A549 (cell line): ENCODE results near the gene CYFIP2. TPM values are rescaled to one million over a fixed set of nuclear protein-coding genes. Genes with fewer than 3 reads are reported as not detected.

ENCODE experiments used
- ATAC-seq, 2 experiments: fragments of 200-7000 bp in 1 of 2; fragments of >200 bp in 1 of 2; cut with Nextera tagmentation in 1 of 2; cut with Tn5 transposase in 1 of 2; 3 replicates each; pipeline versions ENCODE4 v1.8.0 to v1.9.1; 2018 to 2020; ENCODE audit warnings: mild to moderate bottlenecking in 1 of 2, moderate library complexity in 1 of 2
- CTCF ChIA-PET: fragments of 300-600 bp; sonication (Branson Sonifier 250); formaldehyde crosslinking; extraction: SDS; loops from one replicate; lab custom pipeline; 2021; ENCODE audit warnings: antibody characterized with exemption, inconsistent platforms; lab: Yijun Ruan, JAX
- POLR2A ChIA-PET: fragments of 350-600 bp; formaldehyde crosslinking; extraction: SDS; loops from one replicate; lab custom pipeline; 2021; ENCODE audit warnings: antibody characterized with exemption, inconsistent platforms; lab: Yijun Ruan, JAX
- DNase-seq, 2 experiments: peaks; one replicate each; pipeline versions ENCODE4 v3.0.0 to v3.0.0-alpha.2; 2011 to 2016; ENCODE audit warnings: low read depth in 1 of 2, low spot score in 1 of 2
- FAIRE-seq: peaks from 2 replicates; lab custom pipeline; 2011; peaks lifted over from hg19 to GRCh38; lab: Jason Lieb, UNC
- H3K27ac ChIP-seq, 2 experiments: fragments of >200 bp; sonication (Bioruptor Twin); formaldehyde crosslinking; 3 replicates each; pipeline ENCODE4 v1.5.1; 2016 to 2017
- H3K4me1 ChIP-seq: fragments of >200 bp; sonication (Bioruptor Twin); formaldehyde crosslinking; 3 replicates; pipeline ENCODE4 v1.6.1; 2016
- H3K4me2 ChIP-seq: fragments of >200 bp; sonication (Bioruptor Twin); formaldehyde crosslinking; 3 replicates; pipeline ENCODE4 v1.6.1; 2016
- H3K4me3 ChIP-seq: fragments of >200 bp; sonication (Bioruptor Twin); formaldehyde crosslinking; 3 replicates; pipeline ENCODE4 v1.5.1; 2016
- H3K9me3 ChIP-seq: fragments of >200 bp; sonication (Bioruptor Twin); formaldehyde crosslinking; 3 replicates; pipeline ENCODE4 v1.6.1; 2016
- BHLHE40 ChIP-seq: IDR thresholded peaks from 2 replicates; pipeline ENCODE4 v1.6.1; 2012; ENCODE audit warnings: low read depth, low read length, inconsistent platforms
- CBX2 ChIP-seq: fragments of 200-600 bp; sonication (generic); IDR thresholded peaks from 2 replicates; pipeline ENCODE4 v1.6.1; 2016; ENCODE audit warnings: low read depth, mild to moderate bottlenecking, borderline replicate concordance
- CHD2 ChIP-seq: fragments of 150-350 bp; IDR thresholded peaks from 2 replicates; pipeline ENCODE4 v1.6.1; 2014; ENCODE audit warnings: low read length; ENCODE audit not compliant: partially characterized antibody
- CHD4 ChIP-seq: fragments of 200-600 bp; sonication (generic); IDR thresholded peaks from 2 replicates; pipeline ENCODE4 v1.6.1; 2016; ENCODE audit warnings: antibody characterized with exemption, mild to moderate bottlenecking, borderline replicate concordance
- EHF ChIP-seq: fragments of 250-450 bp; sonication (Bioruptor Pico); IDR thresholded peaks from 2 replicates; pipeline ENCODE4 v1.5.0; 2020; ENCODE audit warnings: mild to moderate bottlenecking
- EHMT2 ChIP-seq: fragments of 200-600 bp; sonication (generic); IDR thresholded peaks from 2 replicates; pipeline ENCODE4 v1.6.1; 2016; ENCODE audit warnings: antibody characterized with exemption, low read depth, mild to moderate bottlenecking, moderate library complexity
- EP300 ChIP-seq, 2 experiments: fragments of >200 bp; sonication (Bioruptor Twin); formaldehyde crosslinking; IDR thresholded peaks; 2 replicates in 1 of 2; 3 replicates in 1 of 2; pipeline ENCODE4 v1.6.1; 2016 to 2017
- ESRRA ChIP-seq: fragments of 150-350 bp; IDR thresholded peaks from 2 replicates; pipeline ENCODE4 v1.6.1; 2014; ENCODE audit warnings: mild to moderate bottlenecking, low read length, borderline replicate concordance
- FOSB ChIP-seq: fragments of 250-450 bp; sonication (Bioruptor Pico); IDR thresholded peaks from 2 replicates; pipeline ENCODE4 v1.5.0; 2020; ENCODE audit warnings: mild to moderate bottlenecking, moderate library complexity
- FOXS1 ChIP-seq: fragments of 250-450 bp; sonication (Bioruptor Pico); IDR thresholded peaks from 2 replicates; pipeline ENCODE4 v1.5.0; 2020; ENCODE audit warnings: mild to moderate bottlenecking, moderate library complexity
- GATA3 ChIP-seq: IDR thresholded peaks from 2 replicates; pipeline ENCODE4 v1.6.1; 2012; ENCODE audit warnings: borderline replicate concordance
- HOXB5 ChIP-seq: fragments of 250-450 bp; sonication (Bioruptor Pico); IDR thresholded peaks from 2 replicates; pipeline ENCODE4 v1.5.0; 2020; ENCODE audit warnings: mild to moderate bottlenecking, moderate library complexity
- KDM1A ChIP-seq: fragments of 200-600 bp; sonication (generic); IDR thresholded peaks from 2 replicates; pipeline ENCODE4 v1.6.1; 2016; ENCODE audit warnings: low read depth, mild to moderate bottlenecking
- MAFK ChIP-seq: fragments of 450-650 bp; IDR thresholded peaks from 2 replicates; pipeline ENCODE4 v1.6.1; 2014; ENCODE audit not compliant: partially characterized antibody
- NR3C1 ChIP-seq: fragments of >200 bp; sonication (Bioruptor Twin); formaldehyde crosslinking; IDR thresholded peaks from 3 replicates; pipeline ENCODE4 v1.6.1; 2017
- PHF8 ChIP-seq: fragments of 200-600 bp; sonication (generic); IDR thresholded peaks from 2 replicates; pipeline ENCODE4 v1.6.1; 2016; ENCODE audit warnings: low read depth, mild to moderate bottlenecking, antibody characterized with exemption, moderate library complexity, borderline replicate concordance
- POLR2AphosphoS2 ChIP-seq: conservative IDR thresholded peaks from 2 replicates; pipeline ENCODE4 v1.6.1; 2012; ENCODE audit warnings: low read length, improper control_type of control experiment, inconsistent platforms
- RAD21 ChIP-seq, 2 experiments: fragments of >200 bp in 1 of 2; sonication (Bioruptor Twin) in 1 of 2; formaldehyde crosslinking in 1 of 2; IDR thresholded peaks in 1 of 2; conservative IDR thresholded peaks in 1 of 2; 2 replicates in 1 of 2; 3 replicates in 1 of 2; pipeline ENCODE4 v1.6.1; 2012 to 2018; ENCODE audit warnings: inconsistent platforms in 1 of 2
- RCOR1 ChIP-seq: fragments of 150-350 bp; IDR thresholded peaks from 2 replicates; pipeline ENCODE4 v1.6.1; 2014; ENCODE audit warnings: antibody characterized with exemption, low read length, low read depth
- RFX5 ChIP-seq: fragments of 450-650 bp; IDR thresholded peaks from 2 replicates; pipeline ENCODE4 v1.7.1; 2014; ENCODE audit warnings: antibody characterized with exemption, mild to moderate bottlenecking, moderate library complexity
- RNF2 ChIP-seq: fragments of 200-600 bp; sonication (generic); IDR thresholded peaks from 2 replicates; pipeline ENCODE4 v1.6.1; 2016; ENCODE audit warnings: low read depth, mild to moderate bottlenecking, antibody characterized with exemption, moderate library complexity, borderline replicate concordance
- ZC3H11A ChIP-seq: fragments of 450-650 bp; IDR thresholded peaks from 2 replicates; pipeline ENCODE4 v1.6.1; 2014; ENCODE audit warnings: antibody characterized with exemption, mild to moderate bottlenecking
- ZNF302 ChIP-seq: fragments of 250-450 bp; sonication (Bioruptor Pico); IDR thresholded peaks from 2 replicates; pipeline ENCODE4 v1.9.0; 2021; ENCODE audit warnings: inconsistent platforms, mild to moderate bottlenecking, moderate library complexity
- WGBS: methylation state at CpG from one replicate; pipeline ENCODE4 v1.1.6; 2017; ENCODE audit errors: missing lambda C conversion rate; 5-methylcytosine and 5-hydroxymethylcytosine counted together
- polyA plus RNA-seq, 4 experiments: library from polyadenylated mRNA; depleted of rRNA in 3 of 4; stranded (reverse); fragments of >200 nt; fragmentation: RNase III in 1 of 4; extraction: RNeasy Plus Mini Kit Qiagen cat#74134 plus additional on column Dnase treatment in 1 of 4; gene quantifications; 2 replicates in 3 of 4; 3 replicates in 1 of 4; pipeline ENCODE4 v1.2.3, GENCODE V29; 2011 to 2017
- TF ChIP-seq, protein P1 (sequence below): fragments of 250-450 bp; sonication (Bioruptor Pico); IDR thresholded peaks from 2 replicates; pipeline ENCODE4 v1.5.0; 2020; ENCODE audit warnings: low read depth, mild to moderate bottlenecking, moderate library complexity

CYFIP2 gene
- polyA plus RNA-seq, 2 of the 4 experiments (the other 2 are of a cell fraction): 9.0 to 18.6 TPM

- Histone ChIP-seq H3K27ac (no peak overlapping the region), H3K9me3 (no peaks in the 10 kb centered on the region)
- peak; percentile 67 for FAIRE-seq
Measured at GRCh38 chr5:157378509-157378908, 112.6 kb downstream of the CYFIP2 start.

DNA sequence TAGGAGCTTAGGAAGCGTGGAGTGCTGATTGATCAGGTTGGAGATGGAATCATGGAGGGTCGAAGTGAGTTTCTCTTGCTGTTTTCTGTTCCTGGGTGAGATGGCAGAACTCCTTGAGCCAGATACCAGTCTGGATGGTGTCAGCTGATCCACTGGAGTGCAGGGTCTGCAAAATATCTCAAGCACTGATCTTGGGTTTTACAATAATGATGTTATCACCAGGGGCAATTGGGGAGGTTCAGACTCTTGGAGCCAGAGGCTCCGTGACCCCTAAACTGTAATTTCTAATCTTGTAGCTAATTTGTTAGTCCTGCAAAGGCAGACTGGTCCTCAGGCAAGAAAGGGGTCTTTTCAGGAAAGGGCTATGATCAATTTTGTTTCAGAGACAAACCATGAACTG, 114.1 kb downstream of the CYFIP2 start:
- WGBS: 89% methylated on average over 3 of the region's 3 CpGs
- no peak for DNase-seq
- POLR2A ChIA-PET: no interaction called here

More at GRCh38 chr5:157378509-157378908, 112.6 kb downstream of the CYFIP2 start:
- CTCF ChIA-PET: interaction anchor here (0.6 to 3.2 kb wide), 3 partner anchors 89 to 340 kb away, joined by 3 to 15 read pairs (median 7); no protein-coding TSS in a partner anchor
- Histone ChIP-seq H3K4me2 (no peak overlapping the region), H3K4me1 (peaks cover 5% of the 10 kb centered on the region)
- POLR2A ChIA-PET: no interaction called here
- TF ChIP-seq ESRRA: no peak
- peak; percentile 25 to 46; a peak in 3 of 5 replicates for TF ChIP-seq RAD21 (conservative IDR thresholded peaks at IDR 0.05 in 1 of 2, IDR thresholded peaks at IDR 0.05 in 1 of 2)
- TF ChIP-seq, all 56 proteins: peak for 1
- 82% methylated on average over 6 of the region's 6 CpGs for WGBS
- peak in 1 of 2 experiments; percentile 30 for DNase-seq
- H3K4me3 ChIP-seq: no peak overlapping the region
- peak in 1 of 2 experiments; percentile 62; a peak in 2 of 6 replicates for ATAC-seq

DNA sequence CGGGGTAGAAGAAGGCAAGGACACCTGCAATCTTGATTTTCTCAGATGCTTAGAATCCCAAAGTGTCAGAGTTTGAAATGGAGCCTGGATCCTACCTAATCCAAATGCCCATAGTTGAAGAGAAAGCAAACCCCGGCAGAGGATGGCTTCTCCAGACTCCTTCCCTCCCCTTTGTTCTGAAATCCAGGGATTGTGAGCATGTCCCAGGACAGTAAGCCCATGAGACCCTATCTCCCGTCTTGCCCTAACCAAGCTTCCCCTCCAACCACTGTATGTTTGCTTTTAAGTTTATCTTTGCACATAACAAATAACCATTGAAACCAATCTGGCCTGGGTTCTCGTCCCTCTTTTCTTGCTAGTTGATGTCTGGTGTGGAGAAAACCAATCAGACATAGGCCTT, 115.8 kb downstream of the CYFIP2 start:
- Histone ChIP-seq H3K4me1 (peaks cover 37% of the 10 kb centered on the region), H3K27ac (peak overlapping the region in 1 of 2 experiments; percentile 63; a peak in 2 of 6 replicates)
- no peak for FAIRE-seq
- no peak for ATAC-seq
- no peak for TF ChIP-seq POLR2AphosphoS2
- no peak for TF ChIP-seq CBX2
- TF ChIP-seq RCOR1: no peak
- no peak for TF ChIP-seq FOSB
- TF ChIP-seq, protein P1, sequence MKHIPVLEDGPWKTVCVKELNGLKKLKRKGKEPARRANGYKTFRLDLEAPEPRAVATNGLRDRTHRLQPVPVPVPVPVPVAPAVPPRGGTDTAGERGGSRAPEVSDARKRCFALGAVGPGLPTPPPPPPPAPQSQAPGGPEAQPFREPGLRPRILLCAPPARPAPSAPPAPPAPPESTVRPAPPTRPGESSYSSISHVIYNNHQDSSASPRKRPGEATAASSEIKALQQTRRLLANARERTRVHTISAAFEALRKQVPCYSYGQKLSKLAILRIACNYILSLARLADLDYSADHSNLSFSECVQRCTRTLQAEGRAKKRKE (CRISPR knock-in tag): no peak
- no peak for TF ChIP-seq NR3C1
- no peak for TF ChIP-seq RFX5
- no peak for TF ChIP-seq CHD2
- no peak for TF ChIP-seq EHF (CRISPR knock-in tag)
- TF ChIP-seq CHD4: no peak
- TF ChIP-seq, all 56 proteins: peak for 0
- DNase-seq: no peak
- CTCF ChIA-PET: interaction anchor here (0.6 to 1.1 kb wide), 3 partner anchors 8 to 90 kb away, joined by 3 to 5 read pairs (median 4); no protein-coding TSS in a partner anchor
- no peak overlapping the region for H3K4me2 ChIP-seq
- no peak overlapping the region for H3K4me3 ChIP-seq
- H3K9me3 ChIP-seq: no peaks in the 10 kb centered on the region
- WGBS: 85% methylated on average over 4 of the region's 4 CpGs
- POLR2A ChIA-PET: interaction anchor here (0.9 kb wide), 1 partner anchor 9 kb away, joined by 3 read pairs; no protein-coding TSS in a partner anchor

More for the DNA sequence above, 114.1 kb downstream of the CYFIP2 start:
- H3K4me1 ChIP-seq: peaks cover 20% of the 10 kb centered on the region
- no peak for ATAC-seq
- H3K4me3 ChIP-seq: no peak overlapping the region
- no peak overlapping the region for H3K4me2 ChIP-seq
- FAIRE-seq: no peak
- CTCF ChIA-PET: interaction anchor here (1.0 to 3.2 kb wide), 5 partner anchors 12 to 363 kb away, joined by 3 to 15 read pairs (median 3); partner anchors contain the start of gene LSM11
- TF ChIP-seq NR3C1: no peak
- no peak for TF ChIP-seq RFX5
- no peak for TF ChIP-seq KDM1A
- H3K27ac ChIP-seq: peak overlapping the region in 1 of 2 experiments; percentile 12; a peak in 2 of 6 replicates
- H3K9me3 ChIP-seq: no peaks in the 10 kb centered on the region

DNA sequence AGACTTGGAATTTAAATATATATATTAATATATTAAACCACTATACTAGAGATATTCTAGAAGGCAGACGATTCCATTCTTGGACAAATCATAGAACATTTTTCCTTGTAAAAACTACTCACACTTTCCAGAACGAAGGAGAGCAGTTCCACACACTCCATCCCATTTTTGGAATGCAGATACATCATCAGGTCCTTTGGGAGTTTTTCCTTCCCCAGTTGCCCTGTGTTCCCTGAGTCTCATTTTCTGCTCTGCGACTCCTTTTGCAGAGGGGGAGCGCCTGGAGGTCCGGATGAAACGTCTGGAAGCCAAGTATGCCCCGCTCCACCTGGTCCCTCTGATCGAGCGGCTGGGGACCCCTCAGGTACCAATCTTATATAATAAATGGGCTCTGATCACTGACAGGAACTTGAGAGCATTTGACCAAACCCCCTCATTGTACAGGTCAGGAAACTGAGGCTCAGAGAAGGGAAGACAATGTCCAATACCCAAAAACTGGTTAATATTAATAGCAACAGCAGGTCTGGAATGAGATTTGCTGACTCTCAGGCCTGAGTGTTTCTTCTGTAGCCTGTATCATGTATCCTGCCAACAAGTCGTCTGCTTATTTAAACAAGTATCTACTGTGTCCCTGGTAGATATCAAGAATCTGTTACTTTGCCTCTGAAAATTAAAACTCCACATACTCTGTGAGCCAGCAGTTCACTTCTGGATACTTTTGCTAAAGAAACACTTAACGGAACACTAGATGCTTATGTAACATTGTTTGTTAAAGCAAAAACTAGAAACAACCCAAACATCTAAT, 117.3 kb downstream of the CYFIP2 start:
- no peak for DNase-seq
- no peak for TF ChIP-seq RNF2
- TF ChIP-seq MAFK: no peak
- TF ChIP-seq HOXB5 (CRISPR knock-in tag): no peak
- TF ChIP-seq FOXS1 (CRISPR knock-in tag): no peak
- TF ChIP-seq ZC3H11A: no peak
- no peak for TF ChIP-seq RAD21 (conservative IDR thresholded peaks at IDR 0.05 in 1 of 2, IDR thresholded peaks at IDR 0.05 in 1 of 2)
- TF ChIP-seq BHLHE40: no peak
- no peak for TF ChIP-seq CHD2
- no peak for TF ChIP-seq CHD4
- TF ChIP-seq GATA3: no peak
- TF ChIP-seq EHMT2: no peak
- no peak for TF ChIP-seq KDM1A
- no peak for TF ChIP-seq ZNF302
- TF ChIP-seq EP300 (IDR thresholded peaks at IDR 0.05): no peak
- no peak for TF ChIP-seq PHF8
- no peak for FAIRE-seq
- no peaks in the 10 kb centered on the region for H3K9me3 ChIP-seq
- 91% methylated on average over 11 of the region's 11 CpGs for WGBS
- H3K27ac ChIP-seq: peak overlapping the region; percentile 81 to 85; a peak in 4 of 6 replicates
- H3K4me1 ChIP-seq: peaks cover 52% of the 10 kb centered on the region
- ChIA-PET POLR2A (no interaction called here), CTCF (interaction anchor here (0.8 to 1.7 kb wide), 5 partner anchors 8 to 360 kb away, joined by 3 to 4 read pairs (median 3); no protein-coding TSS in a partner anchor)
- H3K4me2 ChIP-seq: no peak overlapping the region
- no peak for ATAC-seq
- no peak overlapping the region for H3K4me3 ChIP-seq
